ENCODE results near the gene TAF11L5. TPM values are rescaled to one million over a fixed set of nuclear protein-coding genes. Genes with fewer than 3 reads are reported as not detected.
"Not testable (repeated sequence)": the region's sequence is repeated elsewhere in the genome, so short reads cannot be mapped to it uniquely, and the experiment has no call there.

Gene TAF11L5
- polyA plus RNA-seq (ENCODE audit: insufficient read length in 3 of 3), result not detected
- long read RNA-seq, donor 1, result 0 reads
- long read RNA-seq, donor 2, result 0 reads
- long read RNA-seq, donor 3, result 0 reads
- long read RNA-seq, donor 4, result 0 reads
- long read RNA-seq, donor 5, result 0 reads
- long read RNA-seq, donor 6, result 0 reads
- long read RNA-seq, donor 7, result 0 reads
- long read RNA-seq, donor 8, result 0 reads
- long read RNA-seq, donor 9, result 0 reads
- long read RNA-seq, donor 10, result 0 reads
- long read RNA-seq, donor 11, result 0 reads
- long read RNA-seq, donor 12, result 0 reads
- long read RNA-seq, donor 13, result 0 reads
- long read RNA-seq, donor 14, result 0 reads
- long read RNA-seq, donor 15, result 0 reads
- long read RNA-seq, donor 16, result 0 reads

- not testable (repeated sequence) for DNase-seq (ENCODE audit: extremely low read depth in 1 of 11, low read depth in 9 of 11, low spot score in 4 of 11)
Observed at GRCh38 chr5:17524935-17525334, at the start of gene TAF11L5. Gene TAF11L5 (plus strand): TSS chr5:17525235.

DNA sequence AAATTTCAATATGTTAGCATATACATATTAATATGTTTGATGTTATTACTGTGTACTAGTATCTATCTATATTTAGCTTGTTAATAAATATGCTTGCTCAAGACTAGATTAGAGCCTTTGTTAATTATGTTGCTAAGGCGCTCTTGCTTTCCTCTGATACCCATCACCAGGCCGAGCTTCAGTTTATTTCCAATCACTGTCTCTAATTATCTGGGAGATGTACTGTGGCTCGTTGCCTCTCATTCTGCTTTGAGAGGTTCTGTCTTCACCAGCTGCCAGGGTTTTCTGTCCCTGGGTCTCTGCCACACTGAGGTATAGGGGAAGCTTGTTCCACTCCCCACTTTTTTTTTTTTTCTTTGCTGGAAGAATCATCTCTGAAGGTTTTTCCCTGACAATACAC is 48.0 kb upstream of the TAF11L5 start:
- DNase-seq (ENCODE audit: extremely low read depth in 1 of 11, low read depth in 9 of 11, low spot score in 4 of 11), result no peak

DNA sequence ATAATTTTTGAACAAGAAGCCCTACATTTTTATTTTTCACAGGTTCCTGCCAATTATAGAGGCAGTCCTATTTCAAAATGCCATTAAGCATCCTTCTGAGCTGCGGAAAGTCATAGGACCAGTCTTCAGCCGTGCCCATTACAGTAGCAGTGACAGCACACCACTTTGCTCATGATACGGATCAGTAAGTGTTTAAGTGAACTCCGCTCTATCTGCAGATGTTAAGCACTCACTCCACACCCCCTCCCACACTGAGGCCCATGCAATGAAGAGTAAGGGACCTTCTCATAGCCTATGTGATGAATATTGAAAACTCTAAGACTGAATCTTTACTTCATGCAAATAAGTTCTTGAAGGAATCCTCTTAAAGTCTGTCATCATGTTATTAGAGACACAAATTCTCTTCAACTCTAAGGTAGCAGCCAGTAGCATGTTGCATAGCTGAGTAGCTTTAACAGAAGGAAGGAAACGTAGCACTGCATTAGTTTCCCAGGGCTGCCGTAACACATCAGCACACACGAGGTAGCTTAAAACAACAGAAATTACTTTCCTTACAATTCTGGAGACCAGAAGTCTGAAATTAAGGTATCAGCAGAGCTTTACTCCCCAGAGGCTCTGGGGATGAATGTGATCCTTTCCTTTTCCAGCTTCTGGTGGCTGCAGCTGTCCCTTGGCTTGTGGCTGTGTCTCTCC is 47.3 kb upstream of the TAF11L5 start:
- peak in 3 of 11 donors; percentile 7 to 28 (median 13) for DNase-seq (ENCODE audit: extremely low read depth in 1 of 11, low read depth in 9 of 11, low spot score in 4 of 11)

GRCh38 chr5:17481378-17481777 is 43.7 kb upstream of the TAF11L5 start:
- DNase-seq (ENCODE audit: extremely low read depth in 1 of 11, low read depth in 9 of 11, low spot score in 4 of 11), result no peak

DNA sequence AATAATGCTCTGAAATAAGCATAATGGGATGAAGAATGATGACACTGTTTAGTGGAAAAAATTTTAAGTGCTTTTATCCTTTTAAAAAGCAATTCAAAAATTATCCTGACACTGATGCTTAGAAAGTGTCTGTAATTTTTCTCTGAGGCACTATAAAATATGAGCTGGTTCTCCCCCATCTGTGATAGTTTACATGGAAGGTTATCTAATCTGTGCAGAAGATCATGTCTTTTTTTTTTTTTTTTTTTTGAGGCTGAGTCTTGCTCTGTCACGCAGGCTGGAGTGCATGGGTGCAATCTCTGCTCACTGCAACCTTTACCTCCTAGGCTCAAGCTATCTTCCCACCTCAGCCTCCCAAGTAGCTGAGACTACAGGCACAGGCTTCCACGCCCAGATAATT is 42.2 kb upstream of the TAF11L5 start:
- no peak for DNase-seq (ENCODE audit: extremely low read depth in 1 of 11, low read depth in 9 of 11, low spot score in 4 of 11)

GRCh38 chr5:17486464-17487173 is 38.4 kb upstream of the TAF11L5 start:
- DNase-seq (ENCODE audit: extremely low read depth in 1 of 11, low read depth in 9 of 11, low spot score in 4 of 11), result not testable (repeated sequence)

GRCh38 chr5:17487174-17487512 is 37.9 kb upstream of the TAF11L5 start:
- DNase-seq (ENCODE audit: extremely low read depth in 1 of 11, low read depth in 9 of 11, low spot score in 4 of 11), result no peak

- DNase-seq (ENCODE audit: extremely low read depth in 1 of 11, low read depth in 9 of 11, low spot score in 4 of 11), result not testable (repeated sequence)
Observed at GRCh38 chr5:17491257-17491656, 33.8 kb upstream of the TAF11L5 start.

DNA sequence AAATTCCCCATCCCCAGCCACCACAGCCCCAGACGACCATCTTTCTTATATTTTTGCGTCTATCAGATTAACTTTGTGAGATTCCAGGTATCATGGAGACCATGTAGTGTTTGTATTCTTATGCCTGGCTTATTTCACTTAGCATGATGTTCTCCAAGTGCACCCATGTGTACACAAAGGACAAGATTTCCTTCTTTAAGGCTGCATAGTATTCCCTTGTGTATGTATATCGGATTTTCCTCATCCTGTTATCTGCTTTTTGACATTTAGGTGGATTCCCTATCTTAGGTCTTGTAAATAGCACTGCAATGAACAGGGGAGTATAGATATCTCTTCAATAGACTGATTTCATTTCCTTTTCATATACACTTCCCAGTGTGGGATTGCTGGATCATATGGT is 32.3 kb upstream of the TAF11L5 start:
- no peak for DNase-seq (ENCODE audit: extremely low read depth in 1 of 11, low read depth in 9 of 11, low spot score in 4 of 11)

- DNase-seq (ENCODE audit: extremely low read depth in 1 of 11, low read depth in 9 of 11, low spot score in 4 of 11), result no peak
Observed at GRCh38 chr5:17497446-17497845, 27.6 kb upstream of the TAF11L5 start.

DNA sequence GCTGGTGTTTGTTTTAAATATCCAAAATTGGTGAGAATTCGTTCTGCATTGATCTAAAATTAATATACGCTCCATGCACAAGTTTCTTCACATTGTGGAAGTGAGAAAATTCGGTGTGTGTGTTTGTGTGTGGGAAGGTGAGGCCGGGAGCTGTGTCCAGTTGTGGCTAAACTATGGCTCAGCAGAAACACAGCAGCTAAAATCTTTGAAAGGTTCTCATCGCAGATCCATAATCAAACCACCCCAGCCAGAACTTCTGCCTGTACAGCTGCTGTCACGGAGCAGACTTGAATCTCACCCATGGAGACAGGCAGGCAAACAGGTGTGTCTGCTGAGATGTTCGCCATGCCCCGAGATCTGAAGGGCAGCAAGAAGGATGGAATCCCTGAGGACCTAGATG is 27.1 kb upstream of the TAF11L5 start, which contains the start of gene TAF11L2:
TSS of gene TAF11L2 (plus strand) at position 301 of the 400 bp plus-strand sequence.
- DNase-seq (ENCODE audit: extremely low read depth in 1 of 11, low read depth in 9 of 11, low spot score in 4 of 11), result not testable (repeated sequence)

- DNase-seq (ENCODE audit: extremely low read depth in 1 of 11, low read depth in 9 of 11, low spot score in 4 of 11), result no peak
Observed at GRCh38 chr5:17511775-17512325, 13.2 kb upstream of the TAF11L5 start.

DNA sequence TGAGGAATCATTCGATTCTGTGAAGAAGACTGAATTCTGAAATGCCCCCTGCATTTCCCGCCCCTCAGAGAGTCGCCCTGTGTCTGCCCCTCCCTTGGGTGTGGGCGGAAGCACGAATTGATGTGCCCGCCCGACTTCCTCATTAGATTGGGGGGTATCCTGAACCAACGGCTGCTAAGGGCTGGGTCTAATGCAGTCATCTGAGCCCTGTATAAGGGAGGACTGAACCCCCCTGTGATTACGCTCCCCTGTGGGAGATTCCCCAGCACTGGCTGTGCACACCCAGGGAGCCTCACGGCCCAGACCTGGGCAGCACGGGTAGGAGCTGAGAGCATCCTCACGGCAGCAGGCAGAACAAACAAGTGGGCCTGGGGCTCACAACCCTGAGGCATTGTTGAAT is 7.5 kb upstream of the TAF11L5 start:
- DNase-seq (ENCODE audit: extremely low read depth in 1 of 11, low read depth in 9 of 11, low spot score in 4 of 11), result not testable (repeated sequence)

DNA sequence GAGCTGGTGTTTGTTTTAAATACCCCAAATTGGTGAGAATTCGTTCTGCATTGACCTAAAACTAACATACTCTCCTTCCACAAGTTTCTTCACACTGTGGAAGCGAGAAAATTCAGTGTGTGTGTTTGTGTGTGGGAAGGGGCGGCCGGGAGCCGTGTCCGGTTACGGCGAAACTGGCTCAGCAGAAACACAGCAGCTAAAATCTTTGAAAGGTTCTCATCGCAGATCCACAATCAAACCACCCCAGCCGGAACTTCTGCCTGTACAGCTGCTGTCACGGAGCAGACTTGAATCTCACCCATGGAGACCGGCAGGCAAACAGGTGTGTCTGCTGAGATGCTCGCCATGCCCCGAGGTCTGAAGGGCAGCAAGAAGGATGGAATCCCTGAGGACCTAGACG is 7.0 kb upstream of the TAF11L5 start, which contains the start of gene TAF11L3:
TSS of gene TAF11L3 (plus strand) at position 301 of the 400 bp plus-strand sequence.
- DNase-seq (ENCODE audit: extremely low read depth in 1 of 11, low read depth in 9 of 11, low spot score in 4 of 11), result not testable (repeated sequence)

DNA sequence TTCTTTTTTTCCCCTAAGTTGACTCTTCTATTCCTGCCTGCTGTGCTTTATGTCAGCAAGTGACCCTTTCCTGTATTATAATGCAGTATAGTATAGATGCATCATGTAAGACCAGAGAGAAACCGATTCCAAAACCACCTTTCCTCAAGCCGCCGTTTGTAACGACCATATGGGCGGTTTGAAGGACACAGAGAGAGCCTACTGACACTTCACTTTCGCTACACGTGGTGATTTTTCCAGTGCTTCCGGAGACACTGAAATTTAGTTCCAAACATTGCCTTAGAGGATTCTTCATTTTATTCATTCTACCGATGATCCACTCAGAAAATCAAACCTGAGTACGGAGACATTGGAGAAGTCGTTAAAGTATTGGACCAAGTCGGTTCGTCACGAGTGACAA is 5.5 kb upstream of the TAF11L5 start:
- DNase-seq (ENCODE audit: extremely low read depth in 1 of 11, low read depth in 9 of 11, low spot score in 4 of 11), result not testable (repeated sequence)

DNA sequence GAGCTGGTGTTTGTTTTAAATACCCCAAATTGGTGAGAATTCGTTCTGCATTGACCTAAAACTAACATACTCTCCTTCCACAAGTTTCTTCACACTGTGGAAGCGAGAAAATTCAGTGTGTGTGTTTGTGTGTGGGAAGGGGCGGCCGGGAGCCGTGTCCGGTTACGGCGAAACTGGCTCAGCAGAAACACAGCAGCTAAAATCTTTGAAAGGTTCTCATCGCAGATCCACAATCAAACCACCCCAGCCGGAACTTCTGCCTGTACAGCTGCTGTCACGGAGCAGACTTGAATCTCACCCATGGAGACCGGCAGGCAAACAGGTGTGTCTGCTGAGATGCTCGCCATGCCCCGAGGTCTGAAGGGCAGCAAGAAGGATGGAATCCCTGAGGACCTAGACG is 3.5 kb upstream of the TAF11L5 start, which contains the start of gene TAF11L4:
TSS of gene TAF11L4 (plus strand) at position 301 of the 400 bp plus-strand sequence.
- DNase-seq (ENCODE audit: extremely low read depth in 1 of 11, low read depth in 9 of 11, low spot score in 4 of 11), result not testable (repeated sequence)

DNA sequence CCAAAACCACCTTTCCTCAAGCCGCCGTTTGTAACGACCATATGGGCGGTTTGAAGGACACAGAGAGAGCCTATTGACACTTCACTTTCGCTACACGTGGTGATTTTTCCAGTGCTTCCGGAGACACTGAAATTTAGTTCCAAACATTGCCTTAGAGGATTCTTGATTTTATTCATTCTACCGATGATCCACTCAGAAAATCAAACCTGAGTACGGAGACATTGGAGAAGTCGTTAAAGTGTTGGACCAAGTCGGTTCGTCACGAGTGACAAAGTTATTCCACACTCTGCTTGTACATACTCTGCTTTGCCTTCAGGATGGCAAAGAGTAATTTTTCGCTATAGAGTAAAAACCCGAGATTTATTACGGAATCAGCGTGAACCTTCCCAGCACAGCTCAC is 1.5 kb downstream of the TAF11L5 start:
- DNase-seq (ENCODE audit: extremely low read depth in 1 of 11, low read depth in 9 of 11, low spot score in 4 of 11), result peak in 1 of 11 donors; percentile 1

DNA sequence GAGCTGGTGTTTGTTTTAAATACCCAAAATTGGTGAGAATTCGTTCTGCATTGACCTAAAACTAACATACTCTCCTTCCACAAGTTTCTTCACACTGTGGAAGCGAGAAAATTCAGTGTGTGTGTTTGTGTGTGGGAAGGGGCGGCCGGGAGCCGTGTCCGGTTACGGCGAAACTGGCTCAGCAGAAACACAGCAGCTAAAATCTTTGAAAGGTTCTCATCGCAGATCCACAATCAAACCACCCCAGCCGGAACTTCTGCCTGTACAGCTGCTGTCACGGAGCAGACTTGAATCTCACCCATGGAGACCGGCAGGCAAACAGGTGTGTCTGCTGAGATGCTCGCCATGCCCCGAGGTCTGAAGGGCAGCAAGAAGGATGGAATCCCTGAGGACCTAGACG is 3.3 kb downstream of the TAF11L5 start, which contains the start of gene TAF11L6:
TSS of gene TAF11L6 (plus strand) at position 301 of the 400 bp plus-strand sequence.
- DNase-seq (ENCODE audit: extremely low read depth in 1 of 11, low read depth in 9 of 11, low spot score in 4 of 11), result not testable (repeated sequence)
